NOMO-1 treated with dmso at 0.1 percent for 144 hours (cell line): ENCODE results near the gene OR2A14.
"Not testable (repeated sequence)": the region's sequence is repeated elsewhere in the genome, so short reads cannot be mapped to it uniquely, and the experiment has no call there.

Experiments
- DNase-seq: peaks from one replicate; lab custom pipeline; 2025; ENCODE audit not compliant: unreplicated experiment; lab: John Stamatoyannopoulos, UW

OR2A14 gene

DNA sequence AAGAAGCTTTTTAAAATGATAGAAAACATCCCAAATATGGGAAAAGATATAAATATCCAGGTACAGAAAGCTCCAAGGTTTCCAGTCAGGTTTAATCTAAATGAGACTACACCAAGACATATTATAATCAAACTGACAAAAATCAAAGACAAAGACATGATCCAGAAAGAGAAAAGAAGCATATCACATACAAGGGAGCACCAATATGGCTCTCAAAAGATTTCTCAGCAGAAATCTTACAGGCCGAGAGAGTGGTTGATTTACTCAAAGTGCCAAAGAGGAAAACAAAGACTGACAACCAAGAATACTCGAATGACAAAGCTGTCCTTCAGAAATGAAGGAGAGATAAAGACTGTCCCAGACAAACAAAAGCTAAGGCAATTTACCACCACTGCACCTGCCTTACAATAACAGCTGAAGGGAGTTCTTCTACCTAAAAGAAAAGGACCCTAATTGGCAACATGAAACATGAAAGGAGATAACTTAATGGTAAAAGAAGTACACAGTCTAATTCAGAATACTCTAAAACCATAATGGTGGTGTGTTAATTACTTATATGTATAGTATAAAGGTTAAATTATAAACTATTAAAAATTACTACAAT is 25.4 kb downstream of the OR2A14 start:
- DNase-seq, result no peak

DNA sequence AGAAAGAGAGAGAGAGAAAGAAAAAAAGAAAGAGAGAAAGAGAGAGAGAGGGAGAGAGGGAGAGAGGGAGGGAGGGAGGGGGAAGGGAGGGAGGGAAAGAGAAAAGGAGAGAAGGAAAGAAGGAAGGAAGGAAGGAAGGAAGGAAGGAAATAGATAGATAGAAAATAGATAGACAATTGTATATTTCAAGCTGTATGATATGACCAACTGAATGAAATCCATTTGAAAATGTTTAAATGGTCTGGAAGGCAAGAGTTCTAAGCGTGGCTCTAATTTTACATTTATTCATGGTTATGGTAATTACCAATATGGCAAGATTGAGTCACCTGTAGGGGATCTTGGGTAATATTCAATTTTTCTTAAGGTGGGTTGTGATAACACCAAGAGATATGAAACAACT is 35.9 kb downstream of the OR2A14 start:
- no peak for DNase-seq

DNA sequence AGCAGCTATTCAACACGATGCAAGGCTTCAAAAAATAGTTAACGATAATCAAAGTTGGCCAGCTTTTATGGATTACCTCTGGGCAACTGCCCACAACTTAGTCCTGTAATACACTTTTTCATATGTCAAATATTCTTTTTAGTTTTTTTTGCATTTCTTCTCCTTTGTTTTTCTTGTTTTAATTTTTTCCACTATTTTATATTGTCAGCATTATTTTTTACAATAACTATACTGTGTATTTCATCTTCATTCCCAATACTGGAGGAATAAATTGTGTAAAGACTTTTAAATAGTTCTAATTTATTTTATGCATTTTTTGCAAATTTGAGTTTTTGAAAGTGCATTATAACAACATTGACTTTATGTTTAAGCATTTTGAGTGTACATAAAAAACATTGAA is 41.8 kb downstream of the OR2A14 start:
- no peak for DNase-seq

GRCh38 chr7:144171594-144172350 is 48.8 kb downstream of the OR2A14 start:
- DNase-seq, result not testable (repeated sequence)

DNA sequence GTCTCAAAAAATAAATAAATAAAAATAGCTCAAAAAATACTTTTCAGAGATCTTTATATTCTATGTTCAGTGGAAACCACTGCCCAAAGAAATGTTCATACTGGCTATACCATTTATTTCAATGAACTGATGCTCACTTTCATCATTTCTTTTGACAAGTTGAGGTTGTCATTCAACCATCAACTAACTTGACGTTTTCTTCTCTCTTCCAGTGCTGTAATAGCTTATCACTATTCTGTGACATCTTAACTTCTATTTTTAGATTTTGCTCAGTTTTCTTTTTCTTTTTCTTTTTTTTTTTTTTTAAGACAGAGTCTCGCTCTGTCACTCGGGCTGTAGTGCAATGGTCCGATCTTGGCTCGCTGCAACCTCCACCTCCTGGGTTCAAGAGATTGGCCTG is 51.6 kb downstream of the OR2A14 start:
- no peak for DNase-seq

- DNase-seq, result not testable (repeated sequence)
Measured at GRCh38 chr7:144178380-144179164, 55.6 kb downstream of the OR2A14 start.

DNA sequence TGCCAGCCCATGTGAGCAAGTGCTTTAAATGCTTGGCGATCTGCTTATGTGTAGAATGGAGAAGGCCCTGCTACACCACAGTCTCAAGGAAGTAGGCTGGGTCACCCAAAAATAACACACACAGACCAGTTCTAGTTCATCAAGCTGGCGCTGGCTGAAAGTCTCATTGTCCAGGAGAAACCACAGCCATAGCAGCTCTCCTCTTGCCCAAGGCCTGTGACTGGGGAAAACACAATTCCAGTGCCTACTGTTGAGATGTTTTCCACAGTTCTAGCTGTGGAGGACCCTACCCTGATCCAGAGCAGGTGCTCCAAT is 56.1 kb downstream of the OR2A14 start:
- DNase-seq, result not testable (repeated sequence)
